Thoracic aorta (tissue), 2 donors: ENCODE data around the gene MAGEA12. TPM values are rescaled to one million over a fixed set of nuclear protein-coding genes. Genes with fewer than 3 reads are reported as not detected.
"Not testable (repeated sequence)": the region's sequence is repeated elsewhere in the genome, so short reads cannot be mapped to it uniquely, and the experiment has no call there.

Experiments used
- ATAC-seq: fragments of 150-250 bp; one replicate; pipeline ENCODE4 v1.8.0; 2017; ENCODE audit warnings: low read depth; ENCODE audit not compliant: insufficient number of reproducible peaks, low FRiP score
- DNase-seq: peaks from one replicate; pipeline ENCODE4 v3.0.0-alpha.2; 2020; ENCODE audit warnings: low spot score
- H3K27ac ChIP-seq, 2 donors: fragments of 200-600 bp; sonication (generic); 1 replicate in 1 of 2; 2 replicates in 1 of 2; pipeline ENCODE4 v1.5.1; 2016; ENCODE audit warnings: mild to moderate bottlenecking in 2 of 2, moderate library complexity in 2 of 2
- H3K27me3 ChIP-seq: fragments of 200-600 bp; sonication (generic); replicated peaks from 2 replicates; pipeline ENCODE4 v1.6.0; 2016; ENCODE audit warnings: mild to moderate bottlenecking; ENCODE audit not compliant: insufficient read depth
- H3K36me3 ChIP-seq: fragments of 200-600 bp; sonication (generic); one replicate; pipeline ENCODE4 v1.5.1; 2016
- H3K4me1 ChIP-seq, 2 donors: fragments of 200-600 bp; sonication (generic); 1 replicate in 1 of 2; 2 replicates in 1 of 2; pipeline versions ENCODE4 v1.5.1 to v1.6.0; 2016; ENCODE audit warnings: low read depth in 2 of 2, mild to moderate bottlenecking in 1 of 2; ENCODE audit not compliant: control insufficient read depth in 1 of 2
- H3K4me3 ChIP-seq: fragments of 200-600 bp; sonication (generic); 2 replicates; pipeline ENCODE4 v1.5.1; 2016; ENCODE audit warnings: mild to moderate bottlenecking
- H3K9me3 ChIP-seq: fragments of 200-600 bp; sonication (generic); 2 replicates; pipeline ENCODE4 v1.5.1; 2016
- total RNA-seq, 2 donors: library from RNA; depleted of rRNA; stranded (reverse); fragments of >200 nt; gene quantifications; one replicate each; pipeline versions ENCODE4 v1.1.0 to v1.2.3, GENCODE V29; 2016
- TF ChIP-seq, protein P1 (sequence below): fragments of 200-600 bp; sonication (generic); IDR thresholded peaks from one replicate; pipeline ENCODE4 v1.5.1; 2019; ENCODE audit warnings: antibody characterized with exemption

MAGEA12 gene
- total RNA-seq, 2 donors from 2014 or later = not detected

DNA sequence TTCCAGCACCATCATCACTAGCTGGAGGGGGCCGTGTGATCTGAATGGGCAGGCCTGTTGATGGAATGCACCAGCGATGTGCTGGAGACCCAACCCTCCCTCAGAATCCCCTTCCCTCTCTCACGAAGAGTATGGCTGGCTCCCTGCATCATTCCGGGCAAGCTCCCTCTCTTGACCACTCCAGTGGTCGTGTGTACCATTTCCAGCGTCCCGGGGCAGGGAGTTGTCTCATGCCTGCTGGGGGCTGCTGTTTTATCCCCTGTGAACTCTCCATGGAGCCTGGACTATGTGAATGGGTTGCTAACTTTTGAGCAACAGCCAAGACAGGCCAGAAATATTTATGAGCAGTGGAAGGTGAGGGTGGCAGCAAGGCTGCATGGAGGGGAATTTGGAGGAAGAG is 8.1 kb upstream of the MAGEA12 start:
- TF ChIP-seq, protein P1, sequence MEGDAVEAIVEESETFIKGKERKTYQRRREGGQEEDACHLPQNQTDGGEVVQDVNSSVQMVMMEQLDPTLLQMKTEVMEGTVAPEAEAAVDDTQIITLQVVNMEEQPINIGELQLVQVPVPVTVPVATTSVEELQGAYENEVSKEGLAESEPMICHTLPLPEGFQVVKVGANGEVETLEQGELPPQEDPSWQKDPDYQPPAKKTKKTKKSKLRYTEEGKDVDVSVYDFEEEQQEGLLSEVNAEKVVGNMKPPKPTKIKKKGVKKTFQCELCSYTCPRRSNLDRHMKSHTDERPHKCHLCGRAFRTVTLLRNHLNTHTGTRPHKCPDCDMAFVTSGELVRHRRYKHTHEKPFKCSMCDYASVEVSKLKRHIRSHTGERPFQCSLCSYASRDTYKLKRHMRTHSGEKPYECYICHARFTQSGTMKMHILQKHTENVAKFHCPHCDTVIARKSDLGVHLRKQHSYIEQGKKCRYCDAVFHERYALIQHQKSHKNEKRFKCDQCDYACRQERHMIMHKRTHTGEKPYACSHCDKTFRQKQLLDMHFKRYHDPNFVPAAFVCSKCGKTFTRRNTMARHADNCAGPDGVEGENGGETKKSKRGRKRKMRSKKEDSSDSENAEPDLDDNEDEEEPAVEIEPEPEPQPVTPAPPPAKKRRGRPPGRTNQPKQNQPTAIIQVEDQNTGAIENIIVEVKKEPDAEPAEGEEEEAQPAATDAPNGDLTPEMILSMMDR = no peak
- Histone ChIP-seq H3K36me3 (no peaks in the 10 kb centered on the region), H3K4me1 (no peaks in the 10 kb centered on the region), H3K27me3 (no peaks in the 10 kb centered on the region), H3K4me3 (no peak overlapping the region), H3K27ac (no peak overlapping the region), H3K9me3 (no peaks in the 10 kb centered on the region)
- DNase-seq (no peak), ATAC-seq (no peak)

- not testable (repeated sequence) for H3K4me1 ChIP-seq, H3K36me3 ChIP-seq, H3K27me3 ChIP-seq, H3K27ac ChIP-seq, H3K9me3 ChIP-seq, ATAC-seq, DNase-seq, H3K4me3 ChIP-seq
Measured at GRCh38 chrX:152734143-152734858, 744 bp downstream of the MAGEA12 start.

GRCh38 chrX:152735101-152735500 is 1.5 kb downstream of the MAGEA12 start:
- no peak for DNase-seq
- TF ChIP-seq, protein P1 = no peak
- H3K9me3 ChIP-seq = no peaks in the 10 kb centered on the region
- H3K4me3 ChIP-seq = no peak overlapping the region
- H3K27ac ChIP-seq = no peak overlapping the region
- no peak for ATAC-seq
- no peaks in the 10 kb centered on the region for H3K36me3 ChIP-seq
- no peaks in the 10 kb centered on the region for H3K4me1 ChIP-seq
- H3K27me3 ChIP-seq = no peaks in the 10 kb centered on the region

GRCh38 chrX:152735860-152736511 is 2.4 kb downstream of the MAGEA12 start:
- H3K27ac ChIP-seq = no peak overlapping the region
- H3K36me3 ChIP-seq = no peaks in the 10 kb centered on the region
- H3K27me3 ChIP-seq = no peaks in the 10 kb centered on the region
- no peak for ATAC-seq
- no peak for DNase-seq
- no peaks in the 10 kb centered on the region for H3K4me1 ChIP-seq
- H3K4me3 ChIP-seq = no peak overlapping the region
- H3K9me3 ChIP-seq = no peaks in the 10 kb centered on the region
- TF ChIP-seq, protein P1 = no peak

DNA sequence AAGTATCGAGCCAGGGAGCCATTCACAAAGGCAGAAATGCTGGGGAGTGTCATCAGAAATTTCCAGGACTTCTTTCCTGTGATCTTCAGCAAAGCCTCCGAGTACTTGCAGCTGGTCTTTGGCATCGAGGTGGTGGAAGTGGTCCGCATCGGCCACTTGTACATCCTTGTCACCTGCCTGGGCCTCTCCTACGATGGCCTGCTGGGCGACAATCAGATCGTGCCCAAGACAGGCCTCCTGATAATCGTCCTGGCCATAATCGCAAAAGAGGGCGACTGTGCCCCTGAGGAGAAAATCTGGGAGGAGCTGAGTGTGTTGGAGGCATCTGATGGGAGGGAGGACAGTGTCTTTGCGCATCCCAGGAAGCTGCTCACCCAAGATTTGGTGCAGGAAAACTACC is 3.0 kb downstream of the MAGEA12 start:
- H3K27ac ChIP-seq, H3K27me3 ChIP-seq, H3K4me1 ChIP-seq, H3K4me3 ChIP-seq, H3K36me3 ChIP-seq, DNase-seq, H3K9me3 ChIP-seq, ATAC-seq: not testable (repeated sequence)

DNA sequence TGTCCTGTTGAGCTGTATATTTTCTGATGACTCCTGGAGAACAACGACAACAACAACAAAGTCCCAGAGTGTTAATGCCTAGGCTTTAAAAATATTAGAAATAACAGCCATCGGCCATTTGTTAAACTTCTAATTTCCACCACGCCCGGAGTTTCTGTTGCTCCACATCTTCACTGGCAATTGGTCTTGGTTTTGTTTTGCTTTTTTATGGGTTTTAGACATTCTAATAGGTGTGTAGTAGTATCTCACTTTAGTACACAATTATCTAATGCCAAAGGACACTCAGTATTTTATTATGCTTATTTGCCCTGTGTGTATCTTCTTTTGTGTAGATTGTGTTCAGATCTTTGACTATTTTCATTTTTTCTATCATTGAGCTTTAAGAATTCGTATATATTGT is 5.0 kb downstream of the MAGEA12 start:
- DNase-seq (no peak), ATAC-seq (no peak)
- Histone ChIP-seq H3K27me3 (no peaks in the 10 kb centered on the region), H3K4me1 (no peaks in the 10 kb centered on the region), H3K27ac (no peak overlapping the region), H3K4me3 (no peak overlapping the region), H3K36me3 (no peaks in the 10 kb centered on the region), H3K9me3 (no peaks in the 10 kb centered on the region)
- TF ChIP-seq, protein P1 = no peak

DNA sequence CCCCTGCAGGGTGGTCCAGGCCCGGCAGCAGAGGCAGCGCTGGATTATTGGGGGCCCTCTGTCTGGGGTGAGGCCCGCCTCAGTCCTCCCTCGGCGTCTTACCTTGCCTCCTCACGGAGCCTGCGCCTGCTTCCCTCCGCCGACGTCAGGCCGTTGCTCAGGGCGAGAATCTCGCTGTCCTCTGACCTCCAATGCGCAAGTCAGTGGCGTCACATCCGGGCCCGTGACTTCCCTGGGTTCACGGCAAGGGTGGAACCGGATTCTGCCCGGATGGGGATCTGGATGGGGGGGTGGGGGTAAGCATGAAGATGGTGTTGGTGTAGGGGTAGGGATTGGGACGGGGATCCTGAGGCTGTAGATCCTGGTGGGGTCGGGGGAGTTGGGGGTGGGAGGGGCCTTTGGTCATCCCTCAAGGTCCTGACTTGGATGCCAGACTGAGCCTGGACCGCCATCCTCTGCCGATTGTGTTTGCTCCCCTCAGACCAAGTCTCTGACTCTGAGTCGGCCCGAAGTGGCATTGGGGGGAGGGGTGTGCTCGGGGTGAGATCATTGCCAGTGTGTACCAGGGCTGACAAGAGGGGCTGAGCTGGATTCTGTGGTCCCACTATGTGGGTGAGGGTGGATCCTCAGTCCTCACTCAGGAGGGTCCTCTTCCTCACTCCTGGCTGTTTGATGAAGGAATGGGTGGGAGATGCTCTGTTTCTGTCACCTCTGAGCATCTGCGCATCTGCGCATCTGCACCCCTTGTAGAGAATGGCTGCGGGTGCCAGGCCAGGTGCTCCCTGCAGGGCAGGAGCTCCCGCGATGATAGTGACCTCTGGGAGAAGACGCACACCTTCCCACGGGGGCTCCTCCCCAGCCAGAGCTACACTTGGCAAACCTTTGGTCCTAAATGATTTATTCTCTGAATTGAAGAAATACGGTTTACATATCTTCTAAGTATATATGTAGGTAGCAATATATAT is 20.4 kb downstream of the MAGEA12 start, which contains the start of gene MAGEA2:
Gene MAGEA2, minus strand, starts transcription at position 157 of the 965 bp plus-strand sequence. CDS start 2,479 bp downstream, outside the sequence.
- DNase-seq, H3K9me3 ChIP-seq, ATAC-seq, H3K4me1 ChIP-seq, H3K4me3 ChIP-seq, H3K27me3 ChIP-seq, H3K36me3 ChIP-seq, H3K27ac ChIP-seq: not testable (repeated sequence)

DNA sequence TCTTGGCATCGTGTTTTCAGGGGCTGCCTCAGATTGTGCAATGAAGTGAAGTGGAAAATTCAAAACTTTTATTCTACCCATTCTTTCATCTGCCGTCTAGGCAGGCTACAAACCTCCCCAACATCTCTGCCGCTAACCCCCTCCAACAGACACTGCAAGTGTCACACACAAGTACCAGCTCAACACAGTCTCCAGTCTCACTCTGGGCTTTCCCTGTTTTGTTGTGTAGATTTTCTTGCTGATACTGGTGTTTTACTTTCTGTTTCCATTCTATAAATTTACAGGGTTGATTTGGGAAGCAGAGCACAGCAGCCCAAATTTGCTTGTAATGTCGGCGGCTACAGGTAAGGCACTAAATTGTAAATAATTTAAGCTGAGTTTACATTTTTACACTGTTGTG is 21.3 kb downstream of the MAGEA12 start:
- H3K27me3 ChIP-seq, H3K27ac ChIP-seq, H3K4me1 ChIP-seq, ATAC-seq, H3K36me3 ChIP-seq, H3K9me3 ChIP-seq, H3K4me3 ChIP-seq, DNase-seq: not testable (repeated sequence)
